Mammary epithelial cell (primary cell): Measurements from ENCODE around the gene RFC2.

Source experiments
- CTCF ChIP-seq, 2 donors: IDR thresholded peaks in 1 of 2; conservative IDR thresholded peaks in 1 of 2; 2 replicates each; pipeline ENCODE4 v1.5.1; 2011 to 2012; ENCODE audit warnings: inconsistent platforms in 2 of 2, low read length in 2 of 2, mild to moderate bottlenecking in 2 of 2, control low read depth in 1 of 2, low read depth in 1 of 2; ENCODE audit not compliant: insufficient read depth in 1 of 2; ENCODE audit errors: extremely low read depth in 1 of 2
- EZH2 ChIP-seq: IDR thresholded peaks from 2 replicates; pipeline ENCODE4 v1.6.1; 2012; ENCODE audit warnings: low read length, inconsistent platforms, borderline replicate concordance

GRCh38 chr7:74202841-74203556 lies 51.2 kb downstream of the RFC2 start:
- TF ChIP-seq CTCF (conservative IDR thresholded peaks at IDR 0.05 in 1 of 2, IDR thresholded peaks at IDR 0.05 in 1 of 2; ENCODE audit: extremely low read depth in 1 of 2, insufficient read depth in 1 of 2, low read depth in 1 of 2, low read length in 2 of 2) (peak; percentile 49 to 69), EZH2 (no peak)
